A549 (cell line): ENCODE data around the gene ZNF101. TPM values are rescaled to one million over a fixed set of nuclear protein-coding genes. Genes with fewer than 3 reads are reported as not detected.

ENCODE experiments used
- ATAC-seq, 2 experiments: fragments of 200-7000 bp in 1 of 2; fragments of >200 bp in 1 of 2; cut with Nextera tagmentation in 1 of 2; cut with Tn5 transposase in 1 of 2; 3 replicates each; pipeline versions ENCODE4 v1.8.0 to v1.9.1; 2018 to 2020; ENCODE audit warnings: mild to moderate bottlenecking in 1 of 2, moderate library complexity in 1 of 2
- CTCF ChIA-PET: fragments of 300-600 bp; sonication (Branson Sonifier 250); formaldehyde crosslinking; extraction: SDS; loops from one replicate; lab custom pipeline; 2021; ENCODE audit warnings: antibody characterized with exemption, inconsistent platforms; lab: Yijun Ruan, JAX
- POLR2A ChIA-PET: fragments of 350-600 bp; formaldehyde crosslinking; extraction: SDS; loops from one replicate; lab custom pipeline; 2021; ENCODE audit warnings: antibody characterized with exemption, inconsistent platforms; lab: Yijun Ruan, JAX
- DNase-seq, 2 experiments: peaks; one replicate each; pipeline versions ENCODE4 v3.0.0 to v3.0.0-alpha.2; 2011 to 2016; ENCODE audit warnings: low read depth in 1 of 2, low spot score in 1 of 2
- FAIRE-seq: peaks from 2 replicates; lab custom pipeline; 2011; peaks lifted over from hg19 to GRCh38; lab: Jason Lieb, UNC
- H3K27ac ChIP-seq, 2 experiments: fragments of >200 bp; sonication (Bioruptor Twin); formaldehyde crosslinking; 3 replicates each; pipeline ENCODE4 v1.5.1; 2016 to 2017
- H3K4me1 ChIP-seq: fragments of >200 bp; sonication (Bioruptor Twin); formaldehyde crosslinking; 3 replicates; pipeline ENCODE4 v1.6.1; 2016
- H3K4me2 ChIP-seq: fragments of >200 bp; sonication (Bioruptor Twin); formaldehyde crosslinking; 3 replicates; pipeline ENCODE4 v1.6.1; 2016
- H3K4me3 ChIP-seq: fragments of >200 bp; sonication (Bioruptor Twin); formaldehyde crosslinking; 3 replicates; pipeline ENCODE4 v1.5.1; 2016
- H3K9me3 ChIP-seq: fragments of >200 bp; sonication (Bioruptor Twin); formaldehyde crosslinking; 3 replicates; pipeline ENCODE4 v1.6.1; 2016
- BCL3 ChIP-seq: fragments of >200 bp; sonication (Bioruptor Twin); formaldehyde crosslinking; IDR thresholded peaks from 3 replicates; pipeline ENCODE4 v1.6.1; 2016
- CBX8 ChIP-seq: fragments of 200-600 bp; sonication (generic); IDR thresholded peaks from 2 replicates; pipeline ENCODE4 v1.6.1; 2016
- CHD4 ChIP-seq: fragments of 200-600 bp; sonication (generic); IDR thresholded peaks from 2 replicates; pipeline ENCODE4 v1.6.1; 2016; ENCODE audit warnings: antibody characterized with exemption, mild to moderate bottlenecking, borderline replicate concordance
- CTCF ChIP-seq: fragments of >200 bp; sonication (Bioruptor Twin); formaldehyde crosslinking; IDR thresholded peaks from 3 replicates; pipeline ENCODE4 v1.5.1; 2016
- E2F6 ChIP-seq: IDR thresholded peaks from 2 replicates; pipeline ENCODE4 v1.6.1; 2012; ENCODE audit warnings: low read depth, borderline replicate concordance
- FOXS1 ChIP-seq: fragments of 250-450 bp; sonication (Bioruptor Pico); IDR thresholded peaks from 2 replicates; pipeline ENCODE4 v1.5.0; 2020; ENCODE audit warnings: mild to moderate bottlenecking, moderate library complexity
- HMGXB4 ChIP-seq: fragments of 250-450 bp; sonication (Bioruptor Pico); IDR thresholded peaks from 2 replicates; pipeline ENCODE4 v1.5.0; 2021; ENCODE audit warnings: mild to moderate bottlenecking, moderate library complexity, borderline replicate concordance
- HOXA7 ChIP-seq: fragments of 250-450 bp; sonication (Bioruptor Pico); IDR thresholded peaks from 2 replicates; pipeline ENCODE4 v1.5.0; 2020; ENCODE audit warnings: mild to moderate bottlenecking, moderate library complexity
- JUNB ChIP-seq: fragments of >200 bp; sonication (Bioruptor Twin); formaldehyde crosslinking; IDR thresholded peaks from 2 replicates; pipeline ENCODE4 v1.6.1; 2016
- PHF8 ChIP-seq: fragments of 200-600 bp; sonication (generic); IDR thresholded peaks from 2 replicates; pipeline ENCODE4 v1.6.1; 2016; ENCODE audit warnings: low read depth, mild to moderate bottlenecking, antibody characterized with exemption, moderate library complexity, borderline replicate concordance
- POLR2AphosphoS2 ChIP-seq: conservative IDR thresholded peaks from 2 replicates; pipeline ENCODE4 v1.6.1; 2012; ENCODE audit warnings: low read length, improper control_type of control experiment, inconsistent platforms
- ZC3H11A ChIP-seq: fragments of 450-650 bp; IDR thresholded peaks from 2 replicates; pipeline ENCODE4 v1.6.1; 2014; ENCODE audit warnings: antibody characterized with exemption, mild to moderate bottlenecking
- WGBS: methylation state at CpG from one replicate; pipeline ENCODE4 v1.1.6; 2017; ENCODE audit errors: missing lambda C conversion rate; 5-methylcytosine and 5-hydroxymethylcytosine counted together
- polyA plus RNA-seq, 4 experiments: library from polyadenylated mRNA; depleted of rRNA in 3 of 4; stranded (reverse); fragments of >200 nt; fragmentation: RNase III in 1 of 4; extraction: RNeasy Plus Mini Kit Qiagen cat#74134 plus additional on column Dnase treatment in 1 of 4; gene quantifications; 2 replicates in 3 of 4; 3 replicates in 1 of 4; pipeline ENCODE4 v1.2.3, GENCODE V29; 2011 to 2017

The ZNF101 gene
- polyA plus RNA-seq, 2 of the 4 experiments (the other 2 are of a cell fraction), result 4.9 to 7.4 TPM

GRCh38 chr19:19644054-19644388 is 24.6 kb upstream of the ZNF101 start:
- peak overlapping the region; percentile 97 for H3K4me2 ChIP-seq
- peak overlapping the region in 1 of 2 experiments; percentile 93; a peak in 4 of 6 replicates for H3K27ac ChIP-seq
- TF ChIP-seq FOXS1 (CRISPR knock-in tag) (no peak), JUNB (no peak), CTCF (peak; percentile 10; the same call in 2 of the 3 replicates)
- H3K4me3 ChIP-seq, result peak overlapping the region; percentile 62; the same call in 2 of the 3 replicates
- WGBS, result 0% methylated on average over 3 of the region's 5 CpGs
- no peaks in the 10 kb centered on the region for H3K9me3 ChIP-seq
- FAIRE-seq (no peak), DNase-seq (no peak), ATAC-seq (no peak)
- ChIA-PET POLR2A (no interaction called here), CTCF (interaction anchor here (0.6 to 2.8 kb wide), 22 partner anchors 10 to 237 kb away, joined by 3 to 28 read pairs (median 6); partner anchors contain the start of genes LPAR2, NDUFA13 and YJEFN3)
- 0 out of 3 replicates have a peak, but pooled peaks cover 3% of the 10 kb centered on the region for H3K4me1 ChIP-seq

- Histone ChIP-seq H3K9me3 (no peaks in the 10 kb centered on the region), H3K4me2 (no peak overlapping the region), H3K4me3 (no peak overlapping the region), H3K4me1 (0 out of 3 replicates have a peak, but pooled peaks cover 3% of the 10 kb centered on the region), H3K27ac (no peak overlapping the region)
- no peak for TF ChIP-seq PHF8
- TF ChIP-seq E2F6, result no peak
- no peak for TF ChIP-seq CHD4
- no peak for TF ChIP-seq BCL3
- no peak for TF ChIP-seq CBX8
- TF ChIP-seq POLR2AphosphoS2, result no peak
- TF ChIP-seq HMGXB4 (CRISPR knock-in tag), result no peak
- no peak for TF ChIP-seq ZC3H11A
- ChIA-PET POLR2A (no interaction called here), CTCF (interaction anchor here (1.4 to 2.8 kb wide), 4 partner anchors 9 to 129 kb away, joined by 3 to 28 read pairs (median 16); partner anchors contain the start of gene NDUFA13)
- FAIRE-seq (no peak), DNase-seq (no peak), ATAC-seq (no peak)
- WGBS, result no CpG with 5 or more reads among the region's 17 CpGs
Observed at GRCh38 chr19:19645233-19645870, 23.3 kb upstream of the ZNF101 start.

GRCh38 chr19:19647037-19647835 is 21.4 kb upstream of the ZNF101 start:
- ATAC-seq, result no peak
- H3K27ac ChIP-seq, result no peak overlapping the region

More at GRCh38 chr19:19647037-19647835, 21.4 kb upstream of the ZNF101 start:
- WGBS, result 98% methylated on average over 7 of the region's 29 CpGs
- FAIRE-seq (no peak), DNase-seq (no peak)
- ChIA-PET CTCF (no interaction called here), POLR2A (no interaction called here)
- H3K4me3 ChIP-seq, result no peak overlapping the region
- 0 out of 3 replicates have a peak, but pooled peaks cover 3% of the 10 kb centered on the region for H3K4me1 ChIP-seq
- no peak overlapping the region for H3K4me2 ChIP-seq
- no peak for TF ChIP-seq HOXA7 (CRISPR knock-in tag)
- no peaks in the 10 kb centered on the region for H3K9me3 ChIP-seq
